ENCODE results near the gene PAX5. TPM values are rescaled to one million over a fixed set of nuclear protein-coding genes. Genes with fewer than 3 reads are reported as not detected.

The PAX5 gene
- total RNA-seq, 4 donors from 2014 or later: not detected

GRCh38 chr9:37038302-37038942 is 4.4 kb upstream of the PAX5 start:
- DNase-seq (ENCODE audit: low spot score in 2 of 2): no peak
- TF ChIP-seq CTCF (IDR thresholded peaks at IDR 0.05): no peak
- TF ChIP-seq EP300 (IDR thresholded peaks at IDR 0.05): no peak
- TF ChIP-seq POLR2A (IDR thresholded peaks at IDR 0.05): no peak
- peaks cover 0 to 46% (median 23%) of the 10 kb centered on the region in 4 donors for H3K4me1 ChIP-seq
- H3K36me3 ChIP-seq: no peaks in the 10 kb centered on the region
- no peaks in the 10 kb centered on the region for H3K9me3 ChIP-seq
- WGBS, 2 donors: 15 to 18% methylated on average over 14 of the region's 14 CpGs
- no peak overlapping the region for H3K4me3 ChIP-seq
- H3K27ac ChIP-seq: no peak overlapping the region
- peaks cover 0 to 100% of the 10 kb centered on the region in 2 donors for H3K27me3 ChIP-seq

GRCh38 chr9:37037503-37038301 is 3.6 kb upstream of the PAX5 start:
- H3K27me3 ChIP-seq: peaks cover 0 to 100% of the 10 kb centered on the region in 2 donors
- no peaks in the 10 kb centered on the region for H3K9me3 ChIP-seq
- H3K4me3 ChIP-seq: peak overlapping the region; percentile 23 to 56 (median 49)
- H3K4me1 ChIP-seq: peaks cover 0 to 46% (median 23%) of the 10 kb centered on the region in 4 donors
- 1 to 5% methylated on average over 29 to 43 of the region's 63 CpGs for WGBS, 2 donors
- no peaks in the 10 kb centered on the region for H3K36me3 ChIP-seq
- TF ChIP-seq EP300 (IDR thresholded peaks at IDR 0.05) (no peak), CTCF (IDR thresholded peaks at IDR 0.05) (no peak)
- no peak for DNase-seq (ENCODE audit: low spot score in 2 of 2)
- peak overlapping the region in 1 of 4 donors; percentile 68 for H3K27ac ChIP-seq

GRCh38 chr9:37036776-37037502 is 2.9 kb upstream of the PAX5 start:
- H3K27me3 ChIP-seq: peaks cover 0 to 100% of the 10 kb centered on the region in 2 donors
- H3K36me3 ChIP-seq: no peaks in the 10 kb centered on the region
- DNase-seq (ENCODE audit: low spot score in 2 of 2): peak in 1 of 2 donors; percentile 18
- 2% methylated on average over 40 to 44 of the region's 44 CpGs for WGBS, 2 donors
- TF ChIP-seq POLR2A (IDR thresholded peaks at IDR 0.05): no peak
- peak in 1 of 2 donors; percentile 28 for TF ChIP-seq EP300 (IDR thresholded peaks at IDR 0.05)
- TF ChIP-seq CTCF (IDR thresholded peaks at IDR 0.05): no peak
- no peaks in the 10 kb centered on the region for H3K9me3 ChIP-seq
- peaks cover 0 to 46% (median 23%) of the 10 kb centered on the region in 4 donors for H3K4me1 ChIP-seq
- H3K4me3 ChIP-seq: peak overlapping the region; percentile 23 to 56 (median 49)
- peak overlapping the region in 1 of 4 donors; percentile 68 for H3K27ac ChIP-seq

GRCh38 chr9:37036371-37036775 is 2.3 kb upstream of the PAX5 start:
- 5 to 6% methylated on average over 7 to 32 of the region's 40 CpGs for WGBS, 2 donors
- H3K27me3 ChIP-seq: peaks cover 0 to 100% of the 10 kb centered on the region in 2 donors

More at GRCh38 chr9:37036371-37036775, 2.3 kb upstream of the PAX5 start:
- Histone ChIP-seq H3K9me3 (no peaks in the 10 kb centered on the region), H3K27ac (peak overlapping the region in 1 of 4 donors; percentile 68), H3K4me1 (peaks cover 0 to 46% (median 23%) of the 10 kb centered on the region in 4 donors), H3K36me3 (no peaks in the 10 kb centered on the region), H3K4me3 (peak overlapping the region; percentile 23 to 56 (median 49))
- TF ChIP-seq CTCF (IDR thresholded peaks at IDR 0.05) (no peak), POLR2A (IDR thresholded peaks at IDR 0.05) (no peak), EP300 (IDR thresholded peaks at IDR 0.05) (no peak)
- DNase-seq (ENCODE audit: low spot score in 2 of 2): no peak
